Osteoblast (primary cell): ENCODE results near the gene CRTC1. TPM values are rescaled to one million over a fixed set of nuclear protein-coding genes. Genes with fewer than 3 reads are reported as not detected.
A peak's percentile ranks its signal among the peaks of the same experiment; 100 is the strongest.

ENCODE experiments used
- DNase-seq: peaks from one replicate; pipeline ENCODE4 v3.0.0; 2011; ENCODE audit warnings: low spot score, mixed read lengths; ENCODE audit not compliant: insufficient read length; ENCODE audit errors: missing footprints
- H2AFZ ChIP-seq: 2 replicates; pipeline ENCODE4 v1.6.0; 2011; ENCODE audit warnings: mild to moderate bottlenecking, low read length
- H3K27ac ChIP-seq: 2 replicates; pipeline ENCODE4 v1.5.1; 2011; ENCODE audit warnings: mild to moderate bottlenecking, low read depth, low read length, moderate library complexity
- H3K27me3 ChIP-seq: 2 replicates; pipeline ENCODE4 v1.6.0; 2012; ENCODE audit warnings: mild to moderate bottlenecking, control low read depth, inconsistent platforms, low read length, moderate library complexity; ENCODE audit not compliant: insufficient read depth
- H3K36me3 ChIP-seq: 2 replicates; pipeline ENCODE4 v1.5.1; 2011; ENCODE audit warnings: mild to moderate bottlenecking, low read length, control low read depth, moderate library complexity; ENCODE audit not compliant: insufficient read depth
- H3K4me1 ChIP-seq: 2 replicates; pipeline ENCODE4 v1.5.1; 2011; ENCODE audit warnings: mild to moderate bottlenecking, low read length, control low read depth, moderate library complexity; ENCODE audit not compliant: insufficient read depth
- H3K4me2 ChIP-seq: 2 replicates; pipeline ENCODE4 v1.6.0; 2011; ENCODE audit warnings: mild to moderate bottlenecking, low read length; ENCODE audit not compliant: insufficient read depth
- H3K4me3 ChIP-seq: fragments of 200-600 bp; sonication (generic); 3 replicates; pipeline ENCODE4 v1.5.1; 2012; ENCODE audit warnings: mild to moderate bottlenecking, low read length, inconsistent platforms; ENCODE audit not compliant: insufficient read depth
- H3K79me2 ChIP-seq: 2 replicates; pipeline ENCODE4 v1.6.0; 2012; ENCODE audit warnings: mild to moderate bottlenecking, low read length, control low read depth, inconsistent platforms; ENCODE audit not compliant: insufficient read depth
- H3K9me3 ChIP-seq: 2 replicates; pipeline ENCODE4 v1.5.1; 2011; ENCODE audit warnings: low read depth, low read length, control low read depth
- H4K20me1 ChIP-seq: 2 replicates; pipeline ENCODE4 v1.6.0; 2012; ENCODE audit warnings: mild to moderate bottlenecking, low read length, control low read depth; ENCODE audit not compliant: insufficient read depth
- CTCF ChIP-seq: IDR thresholded peaks from 2 replicates; pipeline ENCODE4 v1.5.1; 2011; ENCODE audit warnings: mild to moderate bottlenecking, low read depth, low read length, moderate library complexity; ENCODE audit errors: extremely low read depth
- total RNA-seq: library from RNA; depleted of rRNA; stranded (reverse); fragments of >200 nt; gene quantifications from 2 replicates; pipeline ENCODE4 v1.2.3, GENCODE V29; 2012

Gene CRTC1
- total RNA-seq, 1 donor: 4.0 TPM

DNA sequence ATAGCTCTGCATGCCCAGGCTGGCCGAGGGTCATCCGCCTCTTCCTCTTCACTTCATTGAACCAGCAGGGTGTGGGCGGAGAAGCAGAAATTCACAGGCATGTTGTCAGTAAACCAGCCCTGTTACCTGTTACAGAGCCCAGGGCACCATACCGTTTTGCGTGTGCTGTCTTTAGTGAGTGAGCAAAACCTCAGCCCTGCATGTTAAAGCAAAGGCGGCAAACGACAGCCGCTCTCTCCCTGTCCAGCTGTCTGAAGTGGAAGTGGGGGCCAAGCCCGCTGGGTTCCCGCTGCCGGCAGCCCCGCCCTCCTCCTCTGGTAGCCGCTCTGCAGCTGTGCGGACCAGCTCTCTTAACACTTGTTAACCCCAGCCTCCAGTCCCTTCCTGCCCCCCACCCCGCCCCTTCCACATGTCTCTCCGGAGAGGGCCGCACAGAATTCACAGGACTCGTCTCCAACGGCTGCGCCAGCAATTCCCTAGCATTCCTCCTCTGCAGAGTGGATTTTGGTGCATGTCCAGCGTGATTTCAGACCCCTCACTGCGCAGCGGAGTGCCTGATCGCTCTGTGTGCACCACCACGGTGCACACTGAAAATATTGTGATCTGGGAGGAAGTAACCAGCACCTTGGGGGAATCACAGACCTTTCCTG, 34.0 kb upstream of the CRTC1 start:
- Histone ChIP-seq H3K36me3 (no peaks in the 10 kb centered on the region), H4K20me1 (no peaks in the 10 kb centered on the region), H2AFZ (peak overlapping the region; percentile 68), H3K4me1 (peaks cover 42% of the 10 kb centered on the region), H3K27ac (peak overlapping the region; percentile 100), H3K27me3 (no peaks in the 10 kb centered on the region), H3K4me2 (peak overlapping the region; percentile 84), H3K79me2 (peaks cover 63% of the 10 kb centered on the region), H3K9me3 (no peaks in the 10 kb centered on the region), H3K4me3 (peak overlapping the region; percentile 54)
- DNase-seq: peak; percentile 90
- TF ChIP-seq CTCF: no peak

DNA sequence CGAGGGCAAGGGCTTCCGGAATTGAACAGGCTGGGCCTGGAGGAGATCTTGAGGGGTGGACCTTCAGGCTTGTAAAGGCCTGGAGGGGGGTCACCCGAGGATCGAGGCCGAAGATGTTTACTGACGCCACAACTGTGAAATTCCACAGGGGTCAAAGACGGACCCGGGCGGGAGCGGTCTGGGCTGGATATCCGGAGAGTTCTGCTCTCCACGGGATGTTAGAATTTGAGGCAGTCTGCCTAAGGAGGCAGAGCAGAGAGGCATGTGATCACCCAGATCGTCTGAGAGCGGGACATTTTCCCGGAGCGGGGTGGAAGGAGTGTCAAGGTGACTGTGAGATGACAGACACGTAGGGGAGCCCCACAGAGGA, 33.5 kb upstream of the CRTC1 start:
- Histone ChIP-seq H3K9me3 (no peaks in the 10 kb centered on the region), H3K4me3 (peak overlapping the region; percentile 54), H3K27ac (peak overlapping the region; percentile 100), H4K20me1 (no peaks in the 10 kb centered on the region), H2AFZ (peak overlapping the region; percentile 68), H3K79me2 (peaks cover 62% of the 10 kb centered on the region), H3K4me2 (peak overlapping the region; percentile 84), H3K36me3 (no peaks in the 10 kb centered on the region), H3K27me3 (no peaks in the 10 kb centered on the region), H3K4me1 (peaks cover 37% of the 10 kb centered on the region)
- no peak for TF ChIP-seq CTCF
- peak; percentile 96 for DNase-seq

GRCh38 chr19:18650468-18651041, 32.9 kb upstream of the CRTC1 start:
- Histone ChIP-seq H2AFZ (peak overlapping the region; percentile 68), H3K4me3 (peak overlapping the region; percentile 54), H3K9me3 (no peaks in the 10 kb centered on the region), H3K4me1 (peaks cover 33% of the 10 kb centered on the region), H4K20me1 (no peaks in the 10 kb centered on the region), H3K79me2 (peaks cover 59% of the 10 kb centered on the region), H3K4me2 (peak overlapping the region; percentile 84), H3K27me3 (no peaks in the 10 kb centered on the region), H3K36me3 (no peaks in the 10 kb centered on the region), H3K27ac (peak overlapping the region; percentile 100)
- DNase-seq: peak; percentile 97
- TF ChIP-seq CTCF: no peak

DNA sequence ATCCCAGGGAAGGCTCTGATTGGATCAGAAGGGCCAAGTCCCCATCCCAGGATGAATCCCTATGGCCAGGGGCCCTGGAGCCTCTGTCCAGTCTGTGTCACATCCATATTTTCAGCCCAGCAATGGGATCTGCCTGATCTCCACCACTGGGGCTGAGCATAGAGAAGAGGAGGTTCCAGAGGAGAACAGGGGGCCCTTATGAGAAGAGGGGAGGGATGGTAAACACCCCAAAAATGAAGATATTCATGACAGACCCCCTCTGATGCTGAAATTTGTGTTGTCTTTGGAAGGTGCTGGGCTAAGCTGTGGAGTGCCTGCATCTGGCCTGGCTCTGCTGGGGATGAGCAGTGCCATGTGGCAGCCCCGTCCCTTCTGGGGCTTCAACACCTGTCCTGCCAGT, 32.2 kb upstream of the CRTC1 start:
- peak overlapping the region; percentile 54 for H3K4me3 ChIP-seq
- no peaks in the 10 kb centered on the region for H3K9me3 ChIP-seq
- H4K20me1 ChIP-seq: no peaks in the 10 kb centered on the region
- H3K27ac ChIP-seq: peak overlapping the region; percentile 100
- H3K79me2 ChIP-seq: peaks cover 55% of the 10 kb centered on the region
- H3K4me1 ChIP-seq: peaks cover 33% of the 10 kb centered on the region
- H3K36me3 ChIP-seq: no peaks in the 10 kb centered on the region
- no peak for TF ChIP-seq CTCF
- peak overlapping the region; percentile 84 for H3K4me2 ChIP-seq
- no peaks in the 10 kb centered on the region for H3K27me3 ChIP-seq
- H2AFZ ChIP-seq: no peak overlapping the region
- peak; percentile 85 for DNase-seq
